KMS-11 (cell line): ENCODE data around the gene RASA3.

Experiments
- H2AFZ ChIP-seq: fragments of 200-600 bp; sonication (generic); 2 replicates; pipeline ENCODE4 v1.6.1; 2016; ENCODE audit warnings: antibody characterized with exemption, mixed run types, low read depth
- H3K27ac ChIP-seq: fragments of 200-600 bp; sonication (generic); 2 replicates; pipeline ENCODE4 v1.6.1; 2016; ENCODE audit warnings: mild to moderate bottlenecking, mixed run types
- H3K27me3 ChIP-seq: fragments of 200-600 bp; sonication (generic); 2 replicates; pipeline ENCODE4 v1.6.1; 2017; ENCODE audit warnings: mild to moderate bottlenecking, low read depth, mixed run types, moderate library complexity; ENCODE audit not compliant: insufficient read depth
- H3K36me3 ChIP-seq: fragments of 200-600 bp; sonication (generic); 2 replicates; pipeline ENCODE4 v1.6.1; 2017; ENCODE audit warnings: mild to moderate bottlenecking, mixed run types; ENCODE audit not compliant: insufficient read depth
- H3K4me1 ChIP-seq: fragments of 200-600 bp; sonication (generic); 2 replicates; pipeline ENCODE4 v1.6.1; 2016; ENCODE audit warnings: mild to moderate bottlenecking, low read depth, mixed run types; ENCODE audit not compliant: poor library complexity, severe bottlenecking
- H3K4me2 ChIP-seq: fragments of 200-600 bp; sonication (generic); 2 replicates; pipeline ENCODE4 v1.7.0; 2016; ENCODE audit warnings: mild to moderate bottlenecking, mixed run types
- H3K4me3 ChIP-seq: fragments of 200-600 bp; sonication (generic); IDR thresholded peaks from 2 replicates; pipeline ENCODE4 v1.6.1; 2017; ENCODE audit warnings: low read depth, low read length, mixed read lengths; ENCODE audit not compliant: insufficient read depth
- H3K79me2 ChIP-seq: fragments of 200-600 bp; sonication (generic); 2 replicates; pipeline ENCODE4 v1.6.1; 2016; ENCODE audit warnings: low read depth, mixed run types; ENCODE audit not compliant: insufficient read depth
- H3K9ac ChIP-seq: fragments of 200-600 bp; sonication (generic); 2 replicates; pipeline ENCODE4 v1.6.1; 2016; ENCODE audit warnings: mild to moderate bottlenecking, mixed run types
- H4K20me1 ChIP-seq: fragments of 200-600 bp; sonication (generic); 2 replicates; pipeline ENCODE4 v1.6.1; 2016; ENCODE audit warnings: mild to moderate bottlenecking, mixed run types; ENCODE audit not compliant: insufficient read depth
- CTCF ChIP-seq: fragments of 200-600 bp; sonication (generic); conservative IDR thresholded peaks from 2 replicates; pipeline ENCODE4 v1.6.1; 2017; ENCODE audit warnings: low read depth, mild to moderate bottlenecking, antibody characterized with exemption, low read length, moderate library complexity, mixed read lengths

RASA3 gene

GRCh38 chr13:113962386-113962785 is 170.0 kb downstream of the RASA3 start:
- no peak for TF ChIP-seq CTCF
- Histone ChIP-seq H3K4me2 (no peak overlapping the region), H3K27ac (no peak overlapping the region), H3K79me2 (no peaks in the 10 kb centered on the region), H3K36me3 (no peaks in the 10 kb centered on the region), H3K4me3 (no peak overlapping the region), H3K4me1 (no peaks in the 10 kb centered on the region), H3K9ac (no peak overlapping the region), H2AFZ (no peak overlapping the region), H3K27me3 (no peaks in the 10 kb centered on the region), H4K20me1 (no peaks in the 10 kb centered on the region)

- no peaks in the 10 kb centered on the region for H3K36me3 ChIP-seq
- H3K4me2 ChIP-seq = no peak overlapping the region
- H3K4me3 ChIP-seq = no peak overlapping the region
- no peaks in the 10 kb centered on the region for H3K4me1 ChIP-seq
- no peaks in the 10 kb centered on the region for H3K27me3 ChIP-seq
- no peak overlapping the region for H2AFZ ChIP-seq
- H4K20me1 ChIP-seq = no peaks in the 10 kb centered on the region
- H3K9ac ChIP-seq = no peak overlapping the region
- no peak overlapping the region for H3K27ac ChIP-seq
- TF ChIP-seq CTCF = no peak
- H3K79me2 ChIP-seq = no peaks in the 10 kb centered on the region
Measured at GRCh38 chr13:113960276-113960948, 172.0 kb downstream of the RASA3 start.

GRCh38 chr13:113959198-113959597 is 173.2 kb downstream of the RASA3 start:
- Histone ChIP-seq H3K27me3 (no peaks in the 10 kb centered on the region), H3K4me3 (no peak overlapping the region)
- TF ChIP-seq CTCF = no peak

GRCh38 chr13:113958373-113958772 is 174.1 kb downstream of the RASA3 start:
- no peak overlapping the region for H3K27ac ChIP-seq

More at GRCh38 chr13:113959198-113959597, 173.2 kb downstream of the RASA3 start:
- Histone ChIP-seq H2AFZ (no peak overlapping the region), H3K36me3 (no peaks in the 10 kb centered on the region), H3K79me2 (no peaks in the 10 kb centered on the region), H4K20me1 (no peaks in the 10 kb centered on the region), H3K27ac (no peak overlapping the region), H3K4me2 (no peak overlapping the region), H3K9ac (no peak overlapping the region), H3K4me1 (no peaks in the 10 kb centered on the region)

More at GRCh38 chr13:113958373-113958772, 174.1 kb downstream of the RASA3 start:
- no peaks in the 10 kb centered on the region for H3K27me3 ChIP-seq
- H3K9ac ChIP-seq = no peak overlapping the region
- H3K36me3 ChIP-seq = no peaks in the 10 kb centered on the region
- TF ChIP-seq CTCF = no peak
- H3K4me3 ChIP-seq = no peak overlapping the region
- no peaks in the 10 kb centered on the region for H3K79me2 ChIP-seq
- no peaks in the 10 kb centered on the region for H3K4me1 ChIP-seq
- H3K4me2 ChIP-seq = no peak overlapping the region
- no peaks in the 10 kb centered on the region for H4K20me1 ChIP-seq
- H2AFZ ChIP-seq = no peak overlapping the region
